Neural progenitor cell (in vitro differentiated cells): ENCODE measurements around the gene LSM11. TPM values are rescaled to one million over a fixed set of nuclear protein-coding genes. Genes with fewer than 3 reads are reported as not detected.

Source experiments
- DNase-seq: peaks from one replicate; pipeline ENCODE4 v3.0.0-alpha.2; 2016; ENCODE audit warnings: low spot score
- H2AFZ ChIP-seq: fragments of 200-600 bp; sonication (generic); replicated peaks from 2 replicates; pipeline ENCODE4 v1.6.1; 2016; ENCODE audit warnings: antibody characterized with exemption
- H3F3A ChIP-seq: fragments of 200-600 bp; sonication (generic); 2 replicates; pipeline ENCODE4 v1.6.1; 2016; ENCODE audit warnings: antibody characterized with exemption, low read depth
- H3K27ac ChIP-seq: fragments of 200-600 bp; sonication (generic); 2 replicates; pipeline ENCODE4 v1.5.1; 2016; ENCODE audit warnings: mild to moderate bottlenecking
- H3K27me3 ChIP-seq: fragments of 200-600 bp; sonication (generic); 2 replicates; pipeline ENCODE4 v1.6.1; 2016; ENCODE audit warnings: mild to moderate bottlenecking, moderate library complexity
- H3K36me3 ChIP-seq: fragments of 200-600 bp; sonication (generic); 2 replicates; pipeline ENCODE4 v1.5.1; 2016
- H3K4me1 ChIP-seq: fragments of 200-600 bp; sonication (generic); 2 replicates; pipeline ENCODE4 v1.6.1; 2016; ENCODE audit warnings: mixed run types
- H3K4me2 ChIP-seq: fragments of 200-600 bp; sonication (generic); 2 replicates; pipeline ENCODE4 v1.6.1; 2016
- H3K4me3 ChIP-seq: fragments of 200-600 bp; sonication (generic); 2 replicates; pipeline ENCODE4 v1.5.1; 2016
- H3K79me2 ChIP-seq: fragments of 200-600 bp; sonication (generic); 2 replicates; pipeline ENCODE4 v1.6.1; 2016; ENCODE audit warnings: low read depth
- H3K9ac ChIP-seq: fragments of 200-600 bp; sonication (generic); 2 replicates; pipeline ENCODE4 v1.6.1; 2016
- H3K9me3 ChIP-seq: fragments of 200-600 bp; sonication (generic); 2 replicates; pipeline ENCODE4 v1.5.1; 2016; ENCODE audit warnings: low read depth
- H4K20me1 ChIP-seq: fragments of 200-600 bp; sonication (generic); 2 replicates; pipeline ENCODE4 v1.6.1; 2016; ENCODE audit warnings: low read depth
- H3K27ac Mint-ChIP-seq: 3 replicates; pipeline ENCODE4 v1.8.0; 2021; ENCODE audit warnings: mixed read lengths
- H3K27me3 Mint-ChIP-seq: 2 replicates; pipeline ENCODE4 v1.8.0; 2022; ENCODE audit warnings: low read depth, mild to moderate bottlenecking, inconsistent platforms, moderate library complexity, mixed read lengths; ENCODE audit not compliant: insufficient read depth
- H3K36me3 Mint-ChIP-seq: 3 replicates; pipeline ENCODE4 v1.8.0; 2021; ENCODE audit warnings: mixed read lengths
- H3K4me1 Mint-ChIP-seq: 3 replicates; pipeline ENCODE4 v1.8.0; 2021; ENCODE audit warnings: mixed read lengths
- H3K4me3 Mint-ChIP-seq: 3 replicates; pipeline ENCODE4 v1.8.0; 2021; ENCODE audit warnings: mild to moderate bottlenecking, moderate library complexity, mixed read lengths
- H3K9me3 Mint-ChIP-seq: 3 replicates; pipeline ENCODE4 v1.8.0; 2020; ENCODE audit warnings: mixed read lengths
- CTCF ChIP-seq: fragments of 200-600 bp; sonication (generic); IDR thresholded peaks from 2 replicates; pipeline ENCODE4 v1.5.1; 2017; ENCODE audit warnings: antibody characterized with exemption, mild to moderate bottlenecking
- EZH2 ChIP-seq: fragments of 200-600 bp; sonication (generic); IDR thresholded peaks from 2 replicates; pipeline ENCODE4 v1.6.1; 2017; ENCODE audit warnings: antibody characterized with exemption, mild to moderate bottlenecking, moderate library complexity
- EZH2phosphoT487 ChIP-seq: fragments of 200-600 bp; sonication (generic); IDR thresholded peaks from 2 replicates; pipeline ENCODE4 v1.6.1; 2017; ENCODE audit warnings: antibody characterized with exemption
- total RNA-seq: library from RNA; depleted of rRNA; stranded (reverse); fragments of >200 nt; gene quantifications from 2 replicates; pipeline ENCODE4 v1.2.3, GENCODE V29; 2015; ENCODE audit warnings: low replicate concordance

The LSM11 gene
- total RNA-seq, 1 donor from 2014 or later: 13.6 TPM

- no peaks in the 10 kb centered on the region for H3K36me3 Mint-ChIP-seq
- no peak overlapping the region for H3K27ac ChIP-seq
Observed at GRCh38 chr5:157770665-157771064, 27.2 kb downstream of the LSM11 start.

GRCh38 chr5:157772127-157772526 is 28.6 kb downstream of the LSM11 start:
- no peaks in the 10 kb centered on the region for H3K79me2 ChIP-seq
- Mint-ChIP-seq H3K4me3 (no peak overlapping the region), H3K27ac (no peak overlapping the region), H3K27me3 (no peaks in the 10 kb centered on the region), H3K4me1 (peaks cover 5% of the 10 kb centered on the region), H3K9me3 (no peaks in the 10 kb centered on the region), H3K36me3 (no peaks in the 10 kb centered on the region)
- H3K36me3 ChIP-seq: no peaks in the 10 kb centered on the region
- H3K9ac ChIP-seq: no peak overlapping the region
- TF ChIP-seq CTCF: no peak
- no peak for TF ChIP-seq EZH2phosphoT487
- no peak for TF ChIP-seq EZH2
- no peak overlapping the region for H3K4me3 ChIP-seq
- no peaks in the 10 kb centered on the region for H4K20me1 ChIP-seq
- H2AFZ ChIP-seq: peak overlapping the region; percentile 63
- no peaks in the 10 kb centered on the region for H3K4me1 ChIP-seq
- H3K27me3 ChIP-seq: no peaks in the 10 kb centered on the region
- H3F3A ChIP-seq: no peaks in the 10 kb centered on the region
- H3K4me2 ChIP-seq: no peak overlapping the region
- H3K9me3 ChIP-seq: no peaks in the 10 kb centered on the region
- no peak overlapping the region for H3K27ac ChIP-seq
- peak; percentile 7 for DNase-seq

More at GRCh38 chr5:157770665-157771064, 27.2 kb downstream of the LSM11 start:
- no peaks in the 10 kb centered on the region for H3K9me3 ChIP-seq
- H3K79me2 ChIP-seq: no peaks in the 10 kb centered on the region
- no peak overlapping the region for H3K4me3 Mint-ChIP-seq
- H3K4me3 ChIP-seq: no peak overlapping the region
- TF ChIP-seq EZH2phosphoT487 (no peak), EZH2 (no peak), CTCF (no peak)
- H3K4me1 ChIP-seq: no peaks in the 10 kb centered on the region
- no peaks in the 10 kb centered on the region for H4K20me1 ChIP-seq
- no peaks in the 10 kb centered on the region for H3F3A ChIP-seq
- no peaks in the 10 kb centered on the region for H3K36me3 ChIP-seq
- no peak overlapping the region for H3K27ac Mint-ChIP-seq
- H3K9ac ChIP-seq: no peak overlapping the region
- no peaks in the 10 kb centered on the region for H3K9me3 Mint-ChIP-seq
- peaks cover 5% of the 10 kb centered on the region for H3K4me1 Mint-ChIP-seq
- no peak overlapping the region for H3K4me2 ChIP-seq
- H2AFZ ChIP-seq: no peak overlapping the region
- DNase-seq: no peak
- H3K27me3 Mint-ChIP-seq: no peaks in the 10 kb centered on the region
- H3K27me3 ChIP-seq: no peaks in the 10 kb centered on the region

GRCh38 chr5:157778121-157778805 is 34.8 kb downstream of the LSM11 start:
- Mint-ChIP-seq H3K27ac (no peak overlapping the region), H3K4me3 (no peak overlapping the region), H3K27me3 (no peaks in the 10 kb centered on the region), H3K36me3 (no peaks in the 10 kb centered on the region), H3K9me3 (no peaks in the 10 kb centered on the region), H3K4me1 (no peaks in the 10 kb centered on the region)
- DNase-seq: no peak
- Histone ChIP-seq H3F3A (no peaks in the 10 kb centered on the region), H3K27ac (no peak overlapping the region), H3K27me3 (no peaks in the 10 kb centered on the region), H3K36me3 (no peaks in the 10 kb centered on the region), H3K9ac (no peak overlapping the region), H4K20me1 (no peaks in the 10 kb centered on the region), H3K4me3 (no peak overlapping the region), H2AFZ (no peak overlapping the region), H3K9me3 (no peaks in the 10 kb centered on the region), H3K4me2 (no peak overlapping the region), H3K4me1 (no peaks in the 10 kb centered on the region), H3K79me2 (no peaks in the 10 kb centered on the region)
- TF ChIP-seq CTCF: no peak
- no peak for TF ChIP-seq EZH2
- no peak for TF ChIP-seq EZH2phosphoT487
